PC-3 (cell line): Measurements from ENCODE around the gene KCNA2.

Experiments
- EZH2 ChIP-seq: fragments of 300-600 bp; sonication (generic); IDR thresholded peaks from one replicate; pipeline ENCODE4 v1.6.1; 2017; ENCODE audit warnings: antibody characterized with exemption, mild to moderate bottlenecking, low read length; ENCODE audit not compliant: unreplicated experiment
- TF ChIP-seq, protein P1 (sequence below): fragments of 300-600 bp; sonication (generic); conservative IDR thresholded peaks from 2 replicates; pipeline ENCODE4 v1.5.1; 2017; ENCODE audit warnings: antibody characterized with exemption, low read depth, mild to moderate bottlenecking, low read length

GRCh38 chr1:110619412-110620249, 13.5 kb upstream of the KCNA2 start:
- TF ChIP-seq, protein P1, sequence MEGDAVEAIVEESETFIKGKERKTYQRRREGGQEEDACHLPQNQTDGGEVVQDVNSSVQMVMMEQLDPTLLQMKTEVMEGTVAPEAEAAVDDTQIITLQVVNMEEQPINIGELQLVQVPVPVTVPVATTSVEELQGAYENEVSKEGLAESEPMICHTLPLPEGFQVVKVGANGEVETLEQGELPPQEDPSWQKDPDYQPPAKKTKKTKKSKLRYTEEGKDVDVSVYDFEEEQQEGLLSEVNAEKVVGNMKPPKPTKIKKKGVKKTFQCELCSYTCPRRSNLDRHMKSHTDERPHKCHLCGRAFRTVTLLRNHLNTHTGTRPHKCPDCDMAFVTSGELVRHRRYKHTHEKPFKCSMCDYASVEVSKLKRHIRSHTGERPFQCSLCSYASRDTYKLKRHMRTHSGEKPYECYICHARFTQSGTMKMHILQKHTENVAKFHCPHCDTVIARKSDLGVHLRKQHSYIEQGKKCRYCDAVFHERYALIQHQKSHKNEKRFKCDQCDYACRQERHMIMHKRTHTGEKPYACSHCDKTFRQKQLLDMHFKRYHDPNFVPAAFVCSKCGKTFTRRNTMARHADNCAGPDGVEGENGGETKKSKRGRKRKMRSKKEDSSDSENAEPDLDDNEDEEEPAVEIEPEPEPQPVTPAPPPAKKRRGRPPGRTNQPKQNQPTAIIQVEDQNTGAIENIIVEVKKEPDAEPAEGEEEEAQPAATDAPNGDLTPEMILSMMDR: peak; percentile 97
- no peak for TF ChIP-seq EZH2
